Measurements from ENCODE around the gene RASA2. TPM values are rescaled to one million over a fixed set of nuclear protein-coding genes. Genes with fewer than 3 reads are reported as not detected.

RASA2 gene
- total RNA-seq, 4 donors from 2014 or later: 1.9 to 10.6 (median 4.5) TPM

GRCh38 chr3:141454906-141455602 lies 31.8 kb upstream of the RASA2 start:
- Histone ChIP-seq H3K4me3 (no peak overlapping the region), H3K9me3 (no peaks in the 10 kb centered on the region), H3K36me3 (no peaks in the 10 kb centered on the region), H3K27me3 (no peaks in the 10 kb centered on the region), H3K4me1 (peaks cover 7 to 8% of the 10 kb centered on the region in 2 donors), H3K27ac (no peak overlapping the region)
- peak; percentile 75 to 77 for ATAC-seq
- no peak for TF ChIP-seq POLR2A (IDR thresholded peaks at IDR 0.05)
- TF ChIP-seq, protein P1, sequence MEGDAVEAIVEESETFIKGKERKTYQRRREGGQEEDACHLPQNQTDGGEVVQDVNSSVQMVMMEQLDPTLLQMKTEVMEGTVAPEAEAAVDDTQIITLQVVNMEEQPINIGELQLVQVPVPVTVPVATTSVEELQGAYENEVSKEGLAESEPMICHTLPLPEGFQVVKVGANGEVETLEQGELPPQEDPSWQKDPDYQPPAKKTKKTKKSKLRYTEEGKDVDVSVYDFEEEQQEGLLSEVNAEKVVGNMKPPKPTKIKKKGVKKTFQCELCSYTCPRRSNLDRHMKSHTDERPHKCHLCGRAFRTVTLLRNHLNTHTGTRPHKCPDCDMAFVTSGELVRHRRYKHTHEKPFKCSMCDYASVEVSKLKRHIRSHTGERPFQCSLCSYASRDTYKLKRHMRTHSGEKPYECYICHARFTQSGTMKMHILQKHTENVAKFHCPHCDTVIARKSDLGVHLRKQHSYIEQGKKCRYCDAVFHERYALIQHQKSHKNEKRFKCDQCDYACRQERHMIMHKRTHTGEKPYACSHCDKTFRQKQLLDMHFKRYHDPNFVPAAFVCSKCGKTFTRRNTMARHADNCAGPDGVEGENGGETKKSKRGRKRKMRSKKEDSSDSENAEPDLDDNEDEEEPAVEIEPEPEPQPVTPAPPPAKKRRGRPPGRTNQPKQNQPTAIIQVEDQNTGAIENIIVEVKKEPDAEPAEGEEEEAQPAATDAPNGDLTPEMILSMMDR (IDR thresholded peaks at IDR 0.05 in 4 of 5, conservative IDR thresholded peaks at IDR 0.05 in 1 of 5): peak; percentile 64 to 78 (median 73)
- no peak for DNase-seq
- intact Hi-C loops (cut with DNase I; ENCODE audit: low total_unique reads) (loop anchor here (1.0 to 2.0 kb wide), 2 partner anchors 94 to 144 kb away; no protein-coding TSS in a partner anchor), in situ Hi-C loops (cut with MboI; ENCODE audit: low sequenced_read_pairs in 4 of 4) (loop anchor here (5.0 to 10.0 kb wide), 5 partner anchors 93 to 150 kb away; no protein-coding TSS in a partner anchor)

DNA sequence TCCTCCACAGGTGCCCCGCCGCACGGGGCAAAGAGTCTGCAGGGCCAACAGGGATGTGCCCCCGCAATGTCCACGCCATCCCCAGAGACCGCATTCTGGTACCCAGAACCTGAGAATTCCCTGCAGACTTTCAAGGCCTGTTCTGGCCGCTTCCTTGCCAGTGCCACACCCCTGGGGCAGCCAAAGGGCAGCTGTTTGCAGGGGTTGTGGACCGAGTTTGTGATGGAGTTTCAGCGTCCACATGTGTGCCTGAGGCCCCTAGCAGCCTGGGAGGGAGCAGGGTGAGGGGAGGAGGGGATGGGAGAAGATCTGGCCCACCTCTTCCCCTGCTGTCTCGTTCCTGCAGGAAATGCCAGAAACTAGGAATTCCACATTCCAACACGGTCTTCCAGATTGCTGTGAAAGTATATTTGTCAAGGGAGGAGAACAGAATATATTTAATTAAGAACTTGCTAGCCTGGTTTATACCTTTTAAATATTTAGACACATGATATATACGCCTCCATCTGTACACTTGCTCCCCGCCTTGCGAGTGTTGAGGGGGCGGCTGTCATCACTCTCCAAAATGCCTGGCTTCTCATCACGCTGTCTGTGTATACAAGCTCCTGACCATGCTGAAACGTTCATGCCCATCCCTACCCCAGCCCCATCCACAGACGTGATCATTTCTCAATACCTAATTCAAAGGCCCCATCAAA lies 31.1 kb upstream of the RASA2 start:
- Histone ChIP-seq H3K4me3 (no peak overlapping the region), H3K4me1 (peaks cover 7 to 8% of the 10 kb centered on the region in 2 donors), H3K27ac (no peak overlapping the region), H3K9me3 (no peaks in the 10 kb centered on the region), H3K27me3 (no peaks in the 10 kb centered on the region), H3K36me3 (no peaks in the 10 kb centered on the region)
- TF ChIP-seq, protein P1 (IDR thresholded peaks at IDR 0.05 in 4 of 5, conservative IDR thresholded peaks at IDR 0.05 in 1 of 5): no peak
- no peak for TF ChIP-seq POLR2A (IDR thresholded peaks at IDR 0.05)
- intact Hi-C loops (cut with DNase I; ENCODE audit: low total_unique reads): loop anchor here (1.0 to 2.0 kb wide), 2 partner anchors 94 to 145 kb away; no protein-coding TSS in a partner anchor
- DNase-seq (no peak), ATAC-seq (no peak)
- in situ Hi-C loops (cut with MboI; ENCODE audit: low sequenced_read_pairs in 4 of 4): loop anchor here in 3 of 4 donors (5.0 to 10.0 kb wide), 3 partner anchors 101 to 151 kb away; no protein-coding TSS in a partner anchor

DNA sequence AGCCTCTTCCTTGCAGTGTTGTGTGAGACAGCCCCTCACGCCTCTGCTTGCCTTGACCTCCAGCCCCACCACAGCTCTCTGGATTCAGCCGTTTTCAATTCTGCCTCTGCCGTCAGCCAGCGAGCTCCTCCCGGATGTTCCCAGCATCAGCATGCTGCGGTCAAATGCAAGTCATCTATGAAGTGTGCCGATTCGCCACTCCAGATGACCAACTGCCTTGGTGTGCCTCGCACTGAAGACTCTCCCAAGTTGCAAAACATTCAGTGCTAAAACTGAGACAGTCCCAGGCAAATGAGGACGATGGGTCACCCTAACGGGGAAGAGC lies 30.6 kb upstream of the RASA2 start:
- no peak for DNase-seq
- ATAC-seq: no peak
- no peak for TF ChIP-seq POLR2A (IDR thresholded peaks at IDR 0.05)
- TF ChIP-seq, protein P1 (IDR thresholded peaks at IDR 0.05 in 4 of 5, conservative IDR thresholded peaks at IDR 0.05 in 1 of 5): no peak
- Histone ChIP-seq H3K4me3 (no peak overlapping the region), H3K27ac (no peak overlapping the region), H3K9me3 (no peaks in the 10 kb centered on the region), H3K4me1 (peaks cover 7 to 8% of the 10 kb centered on the region in 2 donors), H3K27me3 (no peaks in the 10 kb centered on the region), H3K36me3 (no peaks in the 10 kb centered on the region)
- intact Hi-C loops (cut with DNase I; ENCODE audit: low total_unique reads): no loop called here
- in situ Hi-C loops (cut with MboI; ENCODE audit: low sequenced_read_pairs in 4 of 4): loop anchor here in 3 of 4 donors (5.0 to 10.0 kb wide), 3 partner anchors 101 to 151 kb away; no protein-coding TSS in a partner anchor

GRCh38 chr3:141457624-141458236 lies 29.1 kb upstream of the RASA2 start:
- H3K9me3 ChIP-seq: no peaks in the 10 kb centered on the region
- TF ChIP-seq POLR2A (IDR thresholded peaks at IDR 0.05): no peak
- TF ChIP-seq, protein P1 (IDR thresholded peaks at IDR 0.05 in 4 of 5, conservative IDR thresholded peaks at IDR 0.05 in 1 of 5): no peak
- in situ Hi-C loops (cut with MboI; ENCODE audit: low sequenced_read_pairs in 4 of 4) (loop anchor here in 3 of 4 donors (5.0 to 10.0 kb wide), 3 partner anchors 100 to 153 kb away; no protein-coding TSS in a partner anchor), intact Hi-C loops (cut with DNase I; ENCODE audit: low total_unique reads) (no loop called here)
- peak in 1 of 2 donors; percentile 30 for DNase-seq
- no peak overlapping the region for H3K4me3 ChIP-seq
- no peaks in the 10 kb centered on the region for H3K36me3 ChIP-seq
- H3K27ac ChIP-seq: peak overlapping the region in 1 of 4 donors; percentile 46
- peak; percentile 67 to 87 for ATAC-seq
- no peaks in the 10 kb centered on the region for H3K27me3 ChIP-seq
- peaks cover 7 to 8% of the 10 kb centered on the region in 2 donors for H3K4me1 ChIP-seq
